Measurements from ENCODE around the gene DPF1. TPM values are rescaled to one million over a fixed set of nuclear protein-coding genes. Genes with fewer than 3 reads are reported as not detected.

DPF1 gene
- total RNA-seq, 6 experiments from 2014 or later, result 3.3 to 6.6 (median 5.7) TPM

DNA sequence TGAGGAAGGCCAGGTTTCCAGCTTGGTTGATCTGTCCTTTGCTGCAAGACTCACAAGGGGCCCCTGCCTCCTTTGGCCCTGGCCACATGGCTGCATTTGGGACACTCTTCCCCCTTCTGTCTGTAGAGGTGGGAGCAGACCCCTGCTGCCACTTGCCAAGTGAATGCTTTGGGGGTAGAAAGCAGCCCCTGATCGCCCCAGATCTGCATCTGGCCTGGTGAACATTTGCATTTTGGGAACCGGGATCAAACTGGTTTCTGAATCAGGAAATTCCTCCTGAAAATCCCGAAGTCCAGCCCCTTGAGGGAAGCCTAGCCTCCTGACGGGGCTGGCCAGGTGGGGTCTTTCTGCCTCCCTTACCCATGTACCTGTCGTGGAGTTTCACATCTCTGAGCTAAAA lies 14.9 kb downstream of the DPF1 start:
- Mint-ChIP-seq H3K9me3 (no peaks in the 10 kb centered on the region), H3K27ac (peak overlapping the region; percentile 84), H3K4me1 (ENCODE audit: low read depth) (peaks cover 26% of the 10 kb centered on the region), H3K4me3 (peak overlapping the region; percentile 85), H3K27me3 (ENCODE audit: insufficient read depth) (peaks cover 5% of the 10 kb centered on the region; the same call in 1 of the 2 replicates), H3K36me3 (ENCODE audit: low read depth) (peaks cover 7% of the 10 kb centered on the region)
- TF ChIP-seq, protein P1, sequence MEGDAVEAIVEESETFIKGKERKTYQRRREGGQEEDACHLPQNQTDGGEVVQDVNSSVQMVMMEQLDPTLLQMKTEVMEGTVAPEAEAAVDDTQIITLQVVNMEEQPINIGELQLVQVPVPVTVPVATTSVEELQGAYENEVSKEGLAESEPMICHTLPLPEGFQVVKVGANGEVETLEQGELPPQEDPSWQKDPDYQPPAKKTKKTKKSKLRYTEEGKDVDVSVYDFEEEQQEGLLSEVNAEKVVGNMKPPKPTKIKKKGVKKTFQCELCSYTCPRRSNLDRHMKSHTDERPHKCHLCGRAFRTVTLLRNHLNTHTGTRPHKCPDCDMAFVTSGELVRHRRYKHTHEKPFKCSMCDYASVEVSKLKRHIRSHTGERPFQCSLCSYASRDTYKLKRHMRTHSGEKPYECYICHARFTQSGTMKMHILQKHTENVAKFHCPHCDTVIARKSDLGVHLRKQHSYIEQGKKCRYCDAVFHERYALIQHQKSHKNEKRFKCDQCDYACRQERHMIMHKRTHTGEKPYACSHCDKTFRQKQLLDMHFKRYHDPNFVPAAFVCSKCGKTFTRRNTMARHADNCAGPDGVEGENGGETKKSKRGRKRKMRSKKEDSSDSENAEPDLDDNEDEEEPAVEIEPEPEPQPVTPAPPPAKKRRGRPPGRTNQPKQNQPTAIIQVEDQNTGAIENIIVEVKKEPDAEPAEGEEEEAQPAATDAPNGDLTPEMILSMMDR (IDR thresholded peaks at IDR 0.05), result no peak
- no peak for DNase-seq

DNA sequence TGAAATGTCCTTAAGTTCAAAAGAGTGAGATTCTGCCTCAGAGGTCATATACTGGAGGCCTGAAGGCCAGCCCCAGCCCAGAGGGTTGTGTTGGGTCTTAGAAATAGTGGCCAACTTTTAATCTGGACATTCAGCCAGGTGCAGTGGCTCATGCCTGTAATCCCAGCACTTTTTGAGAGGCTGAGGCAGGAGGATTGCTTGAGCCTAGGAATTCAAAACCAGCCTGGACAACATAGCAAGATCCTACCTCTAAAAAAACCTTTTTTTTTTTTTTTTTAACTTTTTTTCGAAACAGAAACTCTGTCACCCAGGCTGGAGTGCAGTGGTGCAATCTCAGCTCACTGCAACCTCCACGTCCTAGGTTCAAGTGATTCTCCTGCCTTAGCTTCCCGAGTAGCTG lies 15.5 kb downstream of the DPF1 start:
- Mint-ChIP-seq H3K27me3 (ENCODE audit: insufficient read depth) (peaks cover 5% of the 10 kb centered on the region; the same call in 1 of the 2 replicates), H3K36me3 (ENCODE audit: low read depth) (0 out of 2 replicates have a peak, but pooled peaks cover 3% of the 10 kb centered on the region), H3K9me3 (no peaks in the 10 kb centered on the region), H3K4me1 (ENCODE audit: low read depth) (peaks cover 22% of the 10 kb centered on the region), H3K27ac (no peak overlapping the region), H3K4me3 (no peak overlapping the region)
- TF ChIP-seq, protein P1 (IDR thresholded peaks at IDR 0.05), result no peak
- DNase-seq, result no peak

DNA sequence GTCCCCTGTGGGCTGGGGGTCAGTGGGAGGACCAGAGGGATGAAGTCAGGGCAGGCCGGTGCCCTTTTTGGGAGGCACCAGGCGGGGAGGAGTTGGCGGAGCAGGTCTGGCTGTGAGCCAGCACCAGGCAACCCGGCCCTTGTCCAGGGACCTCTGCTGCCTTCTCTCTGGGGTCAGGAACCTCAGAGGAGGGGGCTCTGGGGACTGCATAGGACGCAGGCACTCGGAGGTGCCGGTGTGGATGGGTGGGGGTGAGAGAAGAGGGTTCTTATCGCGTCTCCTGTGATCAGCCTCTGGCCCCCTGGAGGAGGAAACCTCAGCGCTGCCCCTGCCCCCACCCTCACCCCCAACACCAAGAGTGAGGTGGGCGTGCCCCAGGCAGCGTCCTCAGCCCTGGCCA lies 16.5 kb downstream of the DPF1 start:
- H3K27me3 Mint-ChIP-seq (ENCODE audit: insufficient read depth), result peaks cover 5% of the 10 kb centered on the region; the same call in 1 of the 2 replicates
- TF ChIP-seq, protein P1 (IDR thresholded peaks at IDR 0.05), result no peak
- no peaks in the 10 kb centered on the region for H3K9me3 Mint-ChIP-seq
- peaks cover 7% of the 10 kb centered on the region for H3K36me3 Mint-ChIP-seq (ENCODE audit: low read depth)
- no peak overlapping the region for H3K27ac Mint-ChIP-seq
- DNase-seq, result no peak
- H3K4me3 Mint-ChIP-seq, result no peak overlapping the region
- peaks cover 22% of the 10 kb centered on the region for H3K4me1 Mint-ChIP-seq (ENCODE audit: low read depth)

DNA sequence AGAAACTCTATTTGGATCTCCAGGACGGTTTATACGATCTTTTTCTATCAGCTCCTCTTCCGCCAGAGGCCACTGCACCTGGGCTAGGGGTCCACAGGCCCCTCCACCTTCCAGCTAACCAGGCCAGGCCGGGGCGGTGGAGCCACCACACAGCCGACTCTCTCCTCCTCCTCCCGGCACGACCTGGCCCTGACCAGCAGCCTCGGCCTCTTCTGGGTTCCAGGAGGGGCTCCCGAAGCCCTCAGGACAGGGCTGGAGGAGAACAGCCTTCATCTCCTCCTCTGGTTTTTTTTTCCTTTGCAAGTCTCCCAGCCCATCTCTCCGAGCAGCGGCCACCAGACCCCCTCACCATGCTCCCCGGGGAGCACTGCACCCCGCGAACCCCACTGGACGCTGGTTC lies 17.1 kb downstream of the DPF1 start:
- Mint-ChIP-seq H3K27ac (no peak overlapping the region), H3K9me3 (no peaks in the 10 kb centered on the region), H3K36me3 (ENCODE audit: low read depth) (peaks cover 9% of the 10 kb centered on the region), H3K4me3 (no peak overlapping the region), H3K27me3 (ENCODE audit: insufficient read depth) (peaks cover 5% of the 10 kb centered on the region; the same call in 1 of the 2 replicates), H3K4me1 (ENCODE audit: low read depth) (peaks cover 22% of the 10 kb centered on the region)
- TF ChIP-seq, protein P1 (IDR thresholded peaks at IDR 0.05), result no peak
- no peak for DNase-seq

DNA sequence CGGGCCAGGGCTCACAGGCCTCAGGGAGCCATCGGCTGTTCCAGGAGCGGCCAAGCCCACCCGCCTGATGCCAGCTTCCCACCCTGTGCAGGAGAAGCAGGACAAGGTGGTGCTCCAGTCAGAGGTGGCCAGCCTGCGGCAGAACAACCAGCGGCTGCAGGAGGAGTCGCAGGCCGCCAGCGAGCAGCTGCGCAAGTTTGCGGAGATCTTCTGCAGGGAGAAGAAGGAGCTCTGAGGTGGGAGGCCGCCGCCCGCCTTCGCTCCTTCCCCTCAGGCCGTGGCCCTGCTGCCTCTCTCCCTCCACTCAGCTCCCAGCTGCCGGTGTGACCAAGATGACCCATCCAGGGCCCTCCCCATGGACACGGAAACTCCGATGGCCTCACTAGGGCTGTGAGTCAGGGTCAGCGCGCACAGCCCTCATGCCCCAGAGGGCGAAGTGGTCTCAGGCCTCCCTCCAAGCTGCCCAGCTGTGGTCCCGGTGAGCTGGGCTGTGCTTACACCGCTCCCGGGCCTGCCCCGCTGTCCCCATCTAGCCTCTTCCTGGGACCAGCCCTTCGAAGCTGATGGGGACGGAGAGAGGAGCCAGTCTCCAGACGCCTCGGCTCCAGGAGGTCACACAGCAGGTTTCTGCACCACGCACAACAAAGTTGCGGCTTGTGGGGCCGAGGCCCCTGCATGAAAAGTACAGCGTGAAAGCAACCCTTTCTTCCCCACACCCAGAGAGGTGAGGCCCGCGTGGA lies 17.8 kb downstream of the DPF1 start:
- peaks cover 14% of the 10 kb centered on the region for H3K36me3 Mint-ChIP-seq (ENCODE audit: low read depth)

More for the DNA sequence above, 17.8 kb downstream of the DPF1 start:
- Mint-ChIP-seq H3K9me3 (no peaks in the 10 kb centered on the region), H3K27me3 (ENCODE audit: insufficient read depth) (peaks cover 5% of the 10 kb centered on the region; the same call in 1 of the 2 replicates), H3K4me3 (no peak overlapping the region), H3K4me1 (ENCODE audit: low read depth) (peaks cover 22% of the 10 kb centered on the region), H3K27ac (no peak overlapping the region)
- DNase-seq, result no peak
- TF ChIP-seq, protein P1 (IDR thresholded peaks at IDR 0.05), result no peak
